Stimulated activated CD8-positive, alpha-beta memory T cell treated with anti-CD3 and anti-CD28 coated beads, Interleukin-7, amount 100 ng/mL, for 24 hours (primary cell): ENCODE measurements around the gene ZC3H18.
"Not testable (repeated sequence)": the region's sequence is repeated elsewhere in the genome, so short reads cannot be mapped to it uniquely, and the experiment has no call there.

Experiments used
- DNase-seq: peaks from one replicate; pipeline ENCODE4 v3.0.0-alpha.2; 2020; ENCODE audit warnings: low read depth

The ZC3H18 gene

GRCh38 chr16:88654363-88655052, 84.3 kb downstream of the ZC3H18 start:
- DNase-seq: no peak

- DNase-seq: no peak
These were observed 85.0 kb downstream of the ZC3H18 start for GRCh38 chr16:88655053-88655732.

- no peak for DNase-seq
These were observed 85.6 kb downstream of the ZC3H18 start for GRCh38 chr16:88655733-88656281.

- DNase-seq: no peak
These were observed 86.2 kb downstream of the ZC3H18 start for GRCh38 chr16:88656291-88656980.

- DNase-seq: no peak
These were observed 87.2 kb downstream of the ZC3H18 start for GRCh38 chr16:88657371-88657770.

- no peak for DNase-seq
These were observed 88.5 kb downstream of the ZC3H18 start for GRCh38 chr16:88658714-88659113.

GRCh38 chr16:88659160-88659559, 89.0 kb downstream of the ZC3H18 start:
- no peak for DNase-seq

- no peak for DNase-seq
These were observed 91.3 kb downstream of the ZC3H18 start for GRCh38 chr16:88661468-88661867.

GRCh38 chr16:88662222-88662842, 92.1 kb downstream of the ZC3H18 start:
- no peak for DNase-seq

GRCh38 chr16:88662843-88663606, 92.8 kb downstream of the ZC3H18 start, which contains the start of gene MVD:
Gene MVD, minus strand, starts transcription at chr16:88663091. Its CDS starts 11 bp downstream, at chr16:88663080.
- DNase-seq: peak; percentile 81

GRCh38 chr16:88665148-88665547, 94.9 kb downstream of the ZC3H18 start:
- DNase-seq: no peak

GRCh38 chr16:88665570-88665969, 95.4 kb downstream of the ZC3H18 start:
- DNase-seq: no peak

GRCh38 chr16:88667461-88667860, 97.3 kb downstream of the ZC3H18 start:
- DNase-seq: no peak

GRCh38 chr16:88669493-88669892, 99.3 kb downstream of the ZC3H18 start:
- not testable (repeated sequence) for DNase-seq

- no peak for DNase-seq
These were observed 99.8 kb downstream of the ZC3H18 start for GRCh38 chr16:88669980-88670379.

- no peak for DNase-seq
These were observed 101.6 kb downstream of the ZC3H18 start for GRCh38 chr16:88671806-88672205.

- no peak for DNase-seq
These were observed 102.6 kb downstream of the ZC3H18 start for GRCh38 chr16:88672776-88673175.

GRCh38 chr16:88673716-88674379, 103.6 kb downstream of the ZC3H18 start:
- no peak for DNase-seq

- no peak for DNase-seq
These were observed 106.5 kb downstream of the ZC3H18 start for GRCh38 chr16:88676502-88677242.

- no peak for DNase-seq
These were observed 107.5 kb downstream of the ZC3H18 start for GRCh38 chr16:88677721-88678120.
